CD14-positive monocyte (primary cell): ENCODE results near the gene DUS2. TPM values are rescaled to one million over a fixed set of nuclear protein-coding genes. Genes with fewer than 3 reads are reported as not detected.
"Not testable (repeated sequence)": the region's sequence is repeated elsewhere in the genome, so short reads cannot be mapped to it uniquely, and the experiment has no call there.

Experiments
- DNase-seq, 3 donors: peaks; one replicate each; pipeline ENCODE4 v3.0.0-alpha.2; 2011 to 2022
- H2AFZ ChIP-seq: 2 replicates; pipeline ENCODE4 v1.6.0; 2012; ENCODE audit warnings: mild to moderate bottlenecking, low read depth, low read length, inconsistent platforms; ENCODE audit not compliant: insufficient read depth, poor library complexity, severe bottlenecking
- H3K27ac ChIP-seq, 2 donors: 1 replicate in 1 of 2; 2 replicates in 1 of 2; pipeline ENCODE4 v1.5.1; 2012 to 2013; ENCODE audit warnings: low read length in 2 of 2, control low read depth in 1 of 2, inconsistent platforms in 1 of 2, low read depth in 1 of 2, mild to moderate bottlenecking in 1 of 2
- H3K27me3 ChIP-seq, 2 donors: one replicate each; pipeline versions ENCODE4 v1.6.0 to v1.6.1; 2011 to 2013; ENCODE audit warnings: low read length in 2 of 2; ENCODE audit not compliant: control insufficient read depth in 2 of 2, insufficient read depth in 2 of 2
- H3K36me3 ChIP-seq, 2 donors: replicated peaks in 1 of 2; 1 replicate in 1 of 2; 2 replicates in 1 of 2; pipeline versions ENCODE4 v1.5.1 to v1.6.1; 2012 to 2013; ENCODE audit warnings: low read length in 2 of 2, control low read depth in 1 of 2, inconsistent platforms in 1 of 2, mild to moderate bottlenecking in 1 of 2; ENCODE audit not compliant: insufficient read depth in 2 of 2, control insufficient read depth in 1 of 2
- H3K4me1 ChIP-seq, 2 donors: 1 replicate in 1 of 2; 2 replicates in 1 of 2; pipeline versions ENCODE4 v1.5.1 to v1.6.1; 2012 to 2013; ENCODE audit warnings: low read length in 2 of 2, control low read depth in 1 of 2, inconsistent platforms in 1 of 2, mild to moderate bottlenecking in 1 of 2, moderate library complexity in 1 of 2; ENCODE audit not compliant: insufficient read depth in 2 of 2, control insufficient read depth in 1 of 2
- H3K4me2 ChIP-seq: replicated peaks from 2 replicates; pipeline ENCODE3; 2012; ENCODE audit warnings: low read length, moderate library complexity, mild to moderate bottlenecking; ENCODE audit not compliant: poor library complexity, severe bottlenecking; ENCODE audit errors: extremely low read depth
- H3K4me3 ChIP-seq, 3 experiments: fragments of 200-600 bp in 1 of 3; sonication (generic) in 1 of 3; replicated peaks in 1 of 3; 1 replicate in 2 of 3; 2 replicates in 1 of 3; pipeline ENCODE4 v1.5.1; 2011 to 2013; ENCODE audit warnings: low read length in 3 of 3, mild to moderate bottlenecking in 3 of 3, control low read depth in 2 of 3, low read depth in 2 of 3, inconsistent platforms in 1 of 3, moderate library complexity in 1 of 3
- H3K79me2 ChIP-seq: 2 replicates; pipeline ENCODE4 v1.6.0; 2012; ENCODE audit warnings: mild to moderate bottlenecking, control low read depth, inconsistent platforms, low read length, moderate library complexity; ENCODE audit not compliant: insufficient read depth
- H3K9ac ChIP-seq: 2 replicates; pipeline ENCODE4 v1.6.0; 2017; ENCODE audit warnings: low read length, mild to moderate bottlenecking; ENCODE audit not compliant: insufficient read depth, poor library complexity, severe bottlenecking
- H3K9me3 ChIP-seq, 2 donors: replicated peaks in 1 of 2; 1 replicate in 1 of 2; 2 replicates in 1 of 2; pipeline versions ENCODE4 v1.5.1 to v1.6.1; 2012 to 2013; ENCODE audit warnings: low read length in 2 of 2, control low read depth in 1 of 2; ENCODE audit not compliant: control insufficient read depth in 1 of 2, insufficient read depth in 1 of 2
- H4K20me1 ChIP-seq: 2 replicates; pipeline ENCODE4 v1.6.0; 2012; ENCODE audit warnings: mild to moderate bottlenecking, low read length, control low read depth, moderate library complexity; ENCODE audit not compliant: insufficient read depth
- H3K27ac Mint-ChIP-seq, 7 donors: one replicate each; pipeline ENCODE4 v1.8.0; 2020; ENCODE audit warnings: mild to moderate bottlenecking in 7 of 7, mixed read lengths in 7 of 7, moderate library complexity in 6 of 7, inconsistent platforms in 2 of 7
- H3K27me3 Mint-ChIP-seq, 3 donors: one replicate each; pipeline ENCODE4 v1.8.0; 2021 to 2022; ENCODE audit warnings: low read depth in 3 of 3, mild to moderate bottlenecking in 3 of 3, mixed read lengths in 3 of 3, moderate library complexity in 3 of 3, inconsistent platforms in 1 of 3
- H3K36me3 Mint-ChIP-seq, 2 donors: one replicate each; pipeline ENCODE4 v1.8.0; 2020; ENCODE audit warnings: mixed read lengths in 2 of 2, inconsistent platforms in 1 of 2, mild to moderate bottlenecking in 1 of 2
- H3K4me1 Mint-ChIP-seq: one replicate; pipeline ENCODE4 v1.8.0; 2020; ENCODE audit warnings: mild to moderate bottlenecking, mixed read lengths
- H3K4me3 Mint-ChIP-seq, 2 donors: one replicate each; pipeline ENCODE4 v1.8.0; 2020; ENCODE audit warnings: mild to moderate bottlenecking in 2 of 2, mixed read lengths in 2 of 2, moderate library complexity in 1 of 2
- H3K9me3 Mint-ChIP-seq, 7 donors: one replicate each; pipeline ENCODE4 v1.8.0; 2020 to 2022; ENCODE audit warnings: mixed read lengths in 7 of 7, mild to moderate bottlenecking in 6 of 7, moderate library complexity in 6 of 7, inconsistent platforms in 2 of 7
- WGBS: methylation state at CpG from one replicate; pipeline ENCODE4 v1.1.5; 2013; ENCODE audit warnings: missing lambda C conversion rate; ENCODE audit not compliant: insufficient coverage; 5-methylcytosine and 5-hydroxymethylcytosine counted together
- intact Hi-C, 2 donors: fragments of 100-400 bp; cut with micrococcal nuclease; formaldehyde crosslinking; loops; one replicate each; pipeline versions ENCODE4 v1.15.0 to v1.15.1; 2023
- polyA plus RNA-seq, 3 donors: library from polyadenylated mRNA; depleted of rRNA in 1 of 3; unstranded in 2 of 3; stranded (reverse) in 1 of 3; fragments of 300-500 nt in 2 of 3; fragments of >200 nt in 1 of 3; fragmentation: Illumina TruSeq in 2 of 3; gene quantifications; 1 replicate in 2 of 3; 2 replicates in 1 of 3; pipeline ENCODE4 v1.2.3, GENCODE V29; 2012 to 2021
- TF ChIP-seq, protein P1 (sequence below): fragments of 200-600 bp; IDR thresholded peaks from one replicate; pipeline ENCODE4 v1.8.0; 2022; ENCODE audit warnings: antibody characterized with exemption, mild to moderate bottlenecking

The DUS2 gene
- polyA plus RNA-seq, 3 donors, result 18.4 to 40.7 (median 33.2) TPM

GRCh38 chr16:68105611-68106010 is 82.5 kb downstream of the DUS2 start:
- no CpG with 5 or more reads among the region's 3 CpGs for WGBS
- peaks cover 24 to 41% (median 32%) of the 10 kb centered on the region in 7 donors for H3K9me3 Mint-ChIP-seq
- peaks cover 21% of the 10 kb centered on the region for H3K4me1 Mint-ChIP-seq
- intact Hi-C loops, result no loop called here
- no peaks in the 10 kb centered on the region for H3K4me1 ChIP-seq
- no peak overlapping the region for H3K27ac Mint-ChIP-seq
- H3K4me3 Mint-ChIP-seq, result no peak overlapping the region
- H3K4me3 ChIP-seq, result no peak overlapping the region
- H3K9me3 ChIP-seq, result peaks cover 11 to 17% of the 10 kb centered on the region in 2 donors
- no peaks in the 10 kb centered on the region for H3K27me3 Mint-ChIP-seq
- no peak for DNase-seq
- TF ChIP-seq, protein P1, sequence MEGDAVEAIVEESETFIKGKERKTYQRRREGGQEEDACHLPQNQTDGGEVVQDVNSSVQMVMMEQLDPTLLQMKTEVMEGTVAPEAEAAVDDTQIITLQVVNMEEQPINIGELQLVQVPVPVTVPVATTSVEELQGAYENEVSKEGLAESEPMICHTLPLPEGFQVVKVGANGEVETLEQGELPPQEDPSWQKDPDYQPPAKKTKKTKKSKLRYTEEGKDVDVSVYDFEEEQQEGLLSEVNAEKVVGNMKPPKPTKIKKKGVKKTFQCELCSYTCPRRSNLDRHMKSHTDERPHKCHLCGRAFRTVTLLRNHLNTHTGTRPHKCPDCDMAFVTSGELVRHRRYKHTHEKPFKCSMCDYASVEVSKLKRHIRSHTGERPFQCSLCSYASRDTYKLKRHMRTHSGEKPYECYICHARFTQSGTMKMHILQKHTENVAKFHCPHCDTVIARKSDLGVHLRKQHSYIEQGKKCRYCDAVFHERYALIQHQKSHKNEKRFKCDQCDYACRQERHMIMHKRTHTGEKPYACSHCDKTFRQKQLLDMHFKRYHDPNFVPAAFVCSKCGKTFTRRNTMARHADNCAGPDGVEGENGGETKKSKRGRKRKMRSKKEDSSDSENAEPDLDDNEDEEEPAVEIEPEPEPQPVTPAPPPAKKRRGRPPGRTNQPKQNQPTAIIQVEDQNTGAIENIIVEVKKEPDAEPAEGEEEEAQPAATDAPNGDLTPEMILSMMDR, result no peak
- no peaks in the 10 kb centered on the region for H3K27me3 ChIP-seq
- peaks cover 100% of the 10 kb centered on the region for H3K79me2 ChIP-seq
- no peaks in the 10 kb centered on the region for H3K36me3 ChIP-seq
- no peak overlapping the region for H2AFZ ChIP-seq
- H3K27ac ChIP-seq, result no peak overlapping the region
- peaks cover 7 to 26% of the 10 kb centered on the region in 2 donors for H3K36me3 Mint-ChIP-seq
- no peak overlapping the region for H3K4me2 ChIP-seq
- H3K9ac ChIP-seq, result no peak overlapping the region
- peaks cover 92% of the 10 kb centered on the region for H4K20me1 ChIP-seq

DNA sequence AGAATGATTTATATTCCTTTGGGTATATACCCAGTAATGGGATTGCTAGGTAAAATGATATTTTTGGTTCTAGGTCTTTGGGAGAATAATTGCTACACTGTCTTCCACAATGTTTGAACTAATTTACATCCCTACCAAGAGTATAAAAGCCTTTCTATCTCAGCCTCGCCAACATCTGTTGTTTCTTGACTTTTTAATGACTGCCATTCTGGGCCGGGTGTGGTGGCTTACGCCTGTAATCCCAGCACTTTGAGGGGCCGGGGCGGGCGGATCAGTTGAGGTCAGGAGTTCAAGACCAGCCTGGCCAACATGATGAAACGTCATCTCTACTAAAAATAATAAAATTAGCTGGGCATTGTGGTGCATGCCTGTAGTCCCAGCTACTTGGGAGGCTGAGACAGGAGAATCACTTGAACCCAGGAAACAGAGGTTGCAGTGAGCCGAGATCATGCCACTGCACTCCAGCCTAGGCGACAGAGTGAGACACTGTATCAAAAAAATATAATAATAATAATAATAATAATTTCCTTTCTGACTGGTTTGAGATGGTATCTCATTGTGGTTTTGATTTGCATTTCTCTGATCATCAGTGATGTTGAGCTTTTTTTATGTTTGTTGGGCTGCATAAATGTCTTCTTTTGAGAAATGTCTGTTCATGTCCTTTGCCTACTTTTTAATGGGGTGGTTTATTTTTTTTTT is 84.3 kb downstream of the DUS2 start:
- H3K9me3 Mint-ChIP-seq, result peaks cover 30 to 51% (median 39%) of the 10 kb centered on the region in 7 donors

GRCh38 chr16:68109156-68109555 is 86.1 kb downstream of the DUS2 start:
- H3K4me3 ChIP-seq, intact Hi-C loops, H3K4me2 ChIP-seq, DNase-seq, H3K36me3 ChIP-seq, H3K27ac ChIP-seq, H3K27me3 Mint-ChIP-seq, H3K27ac Mint-ChIP-seq, H3K27me3 ChIP-seq, H3K9ac ChIP-seq, H3K4me3 Mint-ChIP-seq, H2AFZ ChIP-seq: not testable (repeated sequence)
- Mint-ChIP-seq H3K4me1 (peaks cover 33% of the 10 kb centered on the region), H3K9me3 (peaks cover 31 to 51% (median 39%) of the 10 kb centered on the region in 7 donors), H3K36me3 (peaks cover 10 to 19% of the 10 kb centered on the region in 2 donors)
- Histone ChIP-seq H3K9me3 (peaks cover 11 to 17% of the 10 kb centered on the region in 2 donors), H4K20me1 (peaks cover 93% of the 10 kb centered on the region), H3K4me1 (peaks cover 12 to 15% of the 10 kb centered on the region in 2 donors), H3K79me2 (peaks cover 100% of the 10 kb centered on the region)
- WGBS, result 100% methylated on average over 4 of the region's 5 CpGs

More for the DNA sequence above, 84.3 kb downstream of the DUS2 start:
- H3K27me3 ChIP-seq, H3K9ac ChIP-seq, H3K4me1 ChIP-seq, H3K4me3 ChIP-seq, H3K4me3 Mint-ChIP-seq, intact Hi-C loops, DNase-seq, H2AFZ ChIP-seq, H3K27me3 Mint-ChIP-seq, H3K36me3 ChIP-seq, H3K4me2 ChIP-seq, H3K27ac ChIP-seq: not testable (repeated sequence)
- Mint-ChIP-seq H3K36me3 (peaks cover 10 to 20% of the 10 kb centered on the region in 2 donors), H3K27ac (peak overlapping the region in 1 of 7 donors; percentile 74), H3K4me1 (peaks cover 22% of the 10 kb centered on the region)
- Histone ChIP-seq H4K20me1 (peaks cover 92% of the 10 kb centered on the region), H3K9me3 (peaks cover 11 to 17% of the 10 kb centered on the region in 2 donors), H3K79me2 (peaks cover 100% of the 10 kb centered on the region)
- 100% methylated on average over 1 of the region's 9 CpGs for WGBS

GRCh38 chr16:68110611-68111010 is 87.5 kb downstream of the DUS2 start:
- peaks cover 23 to 37% (median 30%) of the 10 kb centered on the region in 7 donors for H3K9me3 Mint-ChIP-seq
- Histone ChIP-seq H3K4me1 (peaks cover 12 to 15% of the 10 kb centered on the region in 2 donors), H3K9me3 (peaks cover 5 to 12% of the 10 kb centered on the region in 2 donors), H3K79me2 (peaks cover 100% of the 10 kb centered on the region), H4K20me1 (peaks cover 95% of the 10 kb centered on the region)
- H3K36me3 ChIP-seq, DNase-seq, H3K27ac ChIP-seq, H3K4me2 ChIP-seq, H3K27me3 ChIP-seq, H3K27me3 Mint-ChIP-seq, H3K9ac ChIP-seq, H3K4me3 Mint-ChIP-seq, H2AFZ ChIP-seq, H3K4me3 ChIP-seq, intact Hi-C loops: not testable (repeated sequence)
- peaks cover 38% of the 10 kb centered on the region for H3K4me1 Mint-ChIP-seq
- peak overlapping the region in 1 of 7 donors; percentile 21 for H3K27ac Mint-ChIP-seq
- H3K36me3 Mint-ChIP-seq, result peaks cover 10 to 11% of the 10 kb centered on the region in 2 donors
- 100% methylated on average over 1 of the region's 2 CpGs for WGBS
